ENCODE data around the gene MPI. TPM values are rescaled to one million over a fixed set of nuclear protein-coding genes. Genes with fewer than 3 reads are reported as not detected.

The MPI gene
- total RNA-seq, 4 donors from 2014 or later, result 63.1 to 176 (median 98.4) TPM

- in situ Hi-C loops (cut with MboI; ENCODE audit: low pct_ligation_motif_present in 1 of 4, low pct_unique_long_range_greater_than_20kb in 1 of 4, low sequenced_read_pairs in 3 of 4), result no loop called here
- H3K27ac ChIP-seq, result peak overlapping the region; percentile 7 to 95 (median 90)
- no peaks in the 10 kb centered on the region for H3K9me3 ChIP-seq
- intact Hi-C loops (cut with DNase I; ENCODE audit: low total_unique reads), result loop anchor here (5.0 to 10.0 kb wide), 2 partner anchors 62 to 110 kb away; partner anchors contain the start of genes CSK and RPP25
- 76% methylated on average over 12 of the region's 12 CpGs; no CpG with 5 or more reads in 1 of the 2 donors for WGBS, 2 donors (ENCODE audit: low coverage in 1 of 2)
- DNase-seq, result no peak
- peaks cover 19 to 30% (median 25%) of the 10 kb centered on the region in 4 donors for H3K4me1 ChIP-seq
- no peaks in the 10 kb centered on the region for H3K27me3 ChIP-seq
- H3K36me3 ChIP-seq, result peaks cover 0 to 23% (median 9%) of the 10 kb centered on the region in 4 donors
- H3K4me3 ChIP-seq, result no peak overlapping the region
- no peak for TF ChIP-seq CTCF (IDR thresholded peaks at IDR 0.05)
- TF ChIP-seq POLR2AphosphoS5 (IDR thresholded peaks at IDR 0.05), result no peak
Observed at GRCh38 chr15:74844319-74845207, 45.3 kb upstream of the MPI start.

- 63% methylated on average over 5 of the region's 5 CpGs; no CpG with 5 or more reads in 1 of the 2 donors for WGBS, 2 donors (ENCODE audit: low coverage in 1 of 2)
- Histone ChIP-seq H3K36me3 (peaks cover 0 to 28% (median 12%) of the 10 kb centered on the region in 4 donors), H3K4me3 (no peak overlapping the region), H3K4me1 (peaks cover 19 to 30% (median 25%) of the 10 kb centered on the region in 4 donors), H3K9me3 (no peaks in the 10 kb centered on the region), H3K27me3 (no peaks in the 10 kb centered on the region), H3K27ac (peak overlapping the region in 1 of 4 donors; percentile 87)
- no peak for TF ChIP-seq CTCF (IDR thresholded peaks at IDR 0.05)
- TF ChIP-seq POLR2A (IDR thresholded peaks at IDR 0.05), result no peak
- TF ChIP-seq POLR2AphosphoS5 (IDR thresholded peaks at IDR 0.05), result no peak
- TF ChIP-seq EP300 (IDR thresholded peaks at IDR 0.05; ENCODE audit: low read depth), result no peak
- DNase-seq, result no peak
- intact Hi-C loops (cut with DNase I; ENCODE audit: low total_unique reads) (loop anchor here (10.0 kb wide), 1 partner anchor 110 kb away; the partner anchor contains the start of gene RPP25), in situ Hi-C loops (cut with MboI; ENCODE audit: low pct_ligation_motif_present in 1 of 4, low pct_unique_long_range_greater_than_20kb in 1 of 4, low sequenced_read_pairs in 3 of 4) (no loop called here)
Observed at GRCh38 chr15:74845208-74845568, 44.7 kb upstream of the MPI start.

- Histone ChIP-seq H3K36me3 (peaks cover 0 to 30% (median 14%) of the 10 kb centered on the region in 4 donors), H3K27ac (peak overlapping the region in 1 of 4 donors; percentile 87), H3K4me3 (no peak overlapping the region), H3K9me3 (no peaks in the 10 kb centered on the region), H3K27me3 (no peaks in the 10 kb centered on the region), H3K4me1 (peaks cover 19 to 31% (median 26%) of the 10 kb centered on the region in 4 donors)
- in situ Hi-C loops (cut with MboI; ENCODE audit: low pct_ligation_motif_present in 1 of 4, low pct_unique_long_range_greater_than_20kb in 1 of 4, low sequenced_read_pairs in 3 of 4), result no loop called here
- DNase-seq, result no peak
- intact Hi-C loops (cut with DNase I; ENCODE audit: low total_unique reads), result loop anchor here (10.0 kb wide), 1 partner anchor 109 kb away; the partner anchor contains the start of gene RPP25
- 74% methylated on average over 4 of the region's 4 CpGs; no CpG with 5 or more reads in 1 of the 2 donors for WGBS, 2 donors (ENCODE audit: low coverage in 1 of 2)
- TF ChIP-seq POLR2A (IDR thresholded peaks at IDR 0.05) (no peak), POLR2AphosphoS5 (IDR thresholded peaks at IDR 0.05) (no peak), EP300 (IDR thresholded peaks at IDR 0.05; ENCODE audit: low read depth) (no peak)
Observed at GRCh38 chr15:74845581-74845980, 44.3 kb upstream of the MPI start.

GRCh38 chr15:74847432-74847831 is 42.4 kb upstream of the MPI start:
- peaks cover 6 to 20% (median 14%) of the 10 kb centered on the region in 4 donors for H3K4me1 ChIP-seq
- intact Hi-C loops (cut with DNase I; ENCODE audit: low total_unique reads), result loop anchor here (10.0 kb wide), 1 partner anchor 107 kb away; the partner anchor contains the start of gene RPP25
- in situ Hi-C loops (cut with MboI; ENCODE audit: low pct_ligation_motif_present in 1 of 4, low pct_unique_long_range_greater_than_20kb in 1 of 4, low sequenced_read_pairs in 3 of 4), result no loop called here
- WGBS, 2 donors (ENCODE audit: low coverage in 1 of 2), result 80% methylated on average over 3 of the region's 3 CpGs; no CpG with 5 or more reads in 1 of the 2 donors
- H3K9me3 ChIP-seq, result no peaks in the 10 kb centered on the region
- no peaks in the 10 kb centered on the region for H3K27me3 ChIP-seq
- TF ChIP-seq CTCF (IDR thresholded peaks at IDR 0.05), result no peak
- TF ChIP-seq POLR2A (IDR thresholded peaks at IDR 0.05), result no peak
- no peak for TF ChIP-seq EP300 (IDR thresholded peaks at IDR 0.05; ENCODE audit: low read depth)
- TF ChIP-seq POLR2AphosphoS5 (IDR thresholded peaks at IDR 0.05), result no peak
- no peak overlapping the region for H3K4me3 ChIP-seq
- no peak for DNase-seq
- H3K36me3 ChIP-seq, result peaks cover 0 to 46% (median 23%) of the 10 kb centered on the region in 4 donors
- H3K27ac ChIP-seq, result no peak overlapping the region

Measured in transverse colon (tissue), 4 donors.